ENCODE measurements around the gene NPAS2.

The NPAS2 gene

GRCh38 chr2:100965596-100965995, 145.7 kb downstream of the NPAS2 start:
- DNase-seq (ENCODE audit: low read depth in 2 of 2): no peak

GRCh38 chr2:100967716-100968115, 147.8 kb downstream of the NPAS2 start:
- no peak for DNase-seq (ENCODE audit: low read depth in 2 of 2)

- DNase-seq (ENCODE audit: low read depth in 2 of 2): no peak
Observed at GRCh38 chr2:100968146-100969145, 148.5 kb downstream of the NPAS2 start.

- DNase-seq (ENCODE audit: low read depth in 2 of 2): no peak
Observed at GRCh38 chr2:100969998-100970397, 150.1 kb downstream of the NPAS2 start.

- no peak for DNase-seq (ENCODE audit: low read depth in 2 of 2)
Observed at GRCh38 chr2:100971221-100971620, 151.3 kb downstream of the NPAS2 start.

- DNase-seq (ENCODE audit: low read depth in 2 of 2): no peak
Observed at GRCh38 chr2:100972452-100972851, 152.5 kb downstream of the NPAS2 start.

- no peak for DNase-seq (ENCODE audit: low read depth in 2 of 2)
Observed at GRCh38 chr2:100974712-100975520, 155.0 kb downstream of the NPAS2 start.

- DNase-seq (ENCODE audit: low read depth in 2 of 2): no peak
Observed at GRCh38 chr2:100975521-100975785, 155.5 kb downstream of the NPAS2 start.

GRCh38 chr2:100976061-100976460, 156.1 kb downstream of the NPAS2 start:
- DNase-seq (ENCODE audit: low read depth in 2 of 2): no peak

GRCh38 chr2:100976645-100977391, 156.9 kb downstream of the NPAS2 start:
- DNase-seq (ENCODE audit: low read depth in 2 of 2): no peak

GRCh38 chr2:100977511-100977910, 157.6 kb downstream of the NPAS2 start:
- DNase-seq (ENCODE audit: low read depth in 2 of 2): no peak

- no peak for DNase-seq (ENCODE audit: low read depth in 2 of 2)
Observed at GRCh38 chr2:100978582-100979191, 158.7 kb downstream of the NPAS2 start.

GRCh38 chr2:100980046-100980445, 160.1 kb downstream of the NPAS2 start:
- no peak for DNase-seq (ENCODE audit: low read depth in 2 of 2)

GRCh38 chr2:100981011-100981410, 161.1 kb downstream of the NPAS2 start:
- DNase-seq (ENCODE audit: low read depth in 2 of 2): no peak

- no peak for DNase-seq (ENCODE audit: low read depth in 2 of 2)
Observed at GRCh38 chr2:100982431-100982861, 162.5 kb downstream of the NPAS2 start.

GRCh38 chr2:100983201-100983600, 163.3 kb downstream of the NPAS2 start:
- no peak for DNase-seq (ENCODE audit: low read depth in 2 of 2)

- no peak for DNase-seq (ENCODE audit: low read depth in 2 of 2)
Observed at GRCh38 chr2:100983684-100984310, 163.9 kb downstream of the NPAS2 start.

- peak; percentile 61 to 67 for DNase-seq (ENCODE audit: low read depth in 2 of 2)
Observed at GRCh38 chr2:100984892-100985307, 165.0 kb downstream of the NPAS2 start.

GRCh38 chr2:100986157-100986556, 166.2 kb downstream of the NPAS2 start:
- no peak for DNase-seq (ENCODE audit: low read depth in 2 of 2)

- DNase-seq (ENCODE audit: low read depth in 2 of 2): no peak
Observed at GRCh38 chr2:100987536-100987935, 167.6 kb downstream of the NPAS2 start.

GRCh38 chr2:100987974-100988373, 168.0 kb downstream of the NPAS2 start:
- DNase-seq (ENCODE audit: low read depth in 2 of 2): no peak
